IPS-15b (cell line): ENCODE data around the gene TRAM2.
"Not testable (repeated sequence)": the region's sequence is repeated elsewhere in the genome, so short reads cannot be mapped to it uniquely, and the experiment has no call there.

ENCODE experiments used
- H3K27me3 ChIP-seq: one replicate; pipeline ENCODE4 v1.6.1; 2013; ENCODE audit warnings: low read length; ENCODE audit not compliant: control insufficient read depth, insufficient read depth
- H3K36me3 ChIP-seq: one replicate; pipeline ENCODE4 v1.6.1; 2013; ENCODE audit warnings: low read length; ENCODE audit not compliant: control insufficient read depth, insufficient read depth
- H3K4me1 ChIP-seq: one replicate; pipeline ENCODE4 v1.6.1; 2013; ENCODE audit warnings: mild to moderate bottlenecking, low read length; ENCODE audit not compliant: control insufficient read depth, insufficient read depth
- H3K4me3 ChIP-seq: one replicate; pipeline ENCODE4 v1.5.1; 2013; ENCODE audit warnings: low read depth, low read length
- H3K9ac ChIP-seq: one replicate; pipeline ENCODE4 v1.6.1; 2013; ENCODE audit warnings: low read depth, mild to moderate bottlenecking, low read length
- H3K9me3 ChIP-seq: one replicate; pipeline ENCODE4 v1.6.1; 2013; ENCODE audit warnings: mild to moderate bottlenecking, low read length; ENCODE audit not compliant: control insufficient read depth, insufficient read depth

Gene TRAM2

GRCh38 chr6:52482903-52483670, 93.8 kb downstream of the TRAM2 start:
- Histone ChIP-seq H3K36me3 (no peaks in the 10 kb centered on the region), H3K9me3 (no peaks in the 10 kb centered on the region), H3K4me3 (no peak overlapping the region), H3K27me3 (no peaks in the 10 kb centered on the region), H3K4me1 (no peaks in the 10 kb centered on the region), H3K9ac (no peak overlapping the region)

- Histone ChIP-seq H3K36me3 (no peaks in the 10 kb centered on the region), H3K4me3 (no peak overlapping the region), H3K4me1 (no peaks in the 10 kb centered on the region), H3K27me3 (no peaks in the 10 kb centered on the region), H3K9me3 (no peaks in the 10 kb centered on the region), H3K9ac (no peak overlapping the region)
Observed at GRCh38 chr6:52475307-52475706, 101.6 kb downstream of the TRAM2 start.

GRCh38 chr6:52474173-52474572, 102.7 kb downstream of the TRAM2 start:
- Histone ChIP-seq H3K4me3 (no peak overlapping the region), H3K4me1 (no peaks in the 10 kb centered on the region), H3K36me3 (no peaks in the 10 kb centered on the region), H3K9me3 (no peaks in the 10 kb centered on the region), H3K27me3 (no peaks in the 10 kb centered on the region), H3K9ac (no peak overlapping the region)

GRCh38 chr6:52461194-52461593, 115.7 kb downstream of the TRAM2 start:
- H3K9ac ChIP-seq, H3K4me3 ChIP-seq, H3K9me3 ChIP-seq, H3K4me1 ChIP-seq, H3K27me3 ChIP-seq, H3K36me3 ChIP-seq: not testable (repeated sequence)

GRCh38 chr6:52457096-52457495, 119.8 kb downstream of the TRAM2 start:
- H3K9ac ChIP-seq: no peak overlapping the region
- H3K36me3 ChIP-seq: no peaks in the 10 kb centered on the region
- no peaks in the 10 kb centered on the region for H3K4me1 ChIP-seq
- no peak overlapping the region for H3K4me3 ChIP-seq
- H3K9me3 ChIP-seq: no peaks in the 10 kb centered on the region
- no peaks in the 10 kb centered on the region for H3K27me3 ChIP-seq

GRCh38 chr6:52454556-52454955, 122.3 kb downstream of the TRAM2 start:
- Histone ChIP-seq H3K27me3 (no peaks in the 10 kb centered on the region), H3K36me3 (no peaks in the 10 kb centered on the region), H3K4me3 (no peak overlapping the region), H3K4me1 (no peaks in the 10 kb centered on the region), H3K9me3 (no peaks in the 10 kb centered on the region), H3K9ac (no peak overlapping the region)
